ENCODE results near the gene C2CD3.

C2CD3 gene

GRCh38 chr11:73978576-73979086, 192.2 kb downstream of the C2CD3 start:
- DNase-seq = no peak

- no peak for DNase-seq
Measured at GRCh38 chr11:73977856-73978519, 192.8 kb downstream of the C2CD3 start.

GRCh38 chr11:73976451-73977151, 194.2 kb downstream of the C2CD3 start:
- no peak for DNase-seq

- DNase-seq = no peak
Measured at GRCh38 chr11:73975479-73975757, 195.4 kb downstream of the C2CD3 start.

- DNase-seq = no peak
Measured at GRCh38 chr11:73974604-73975478, 196.0 kb downstream of the C2CD3 start.

- no peak for DNase-seq
Measured at GRCh38 chr11:73972620-73973449, 198.0 kb downstream of the C2CD3 start.

GRCh38 chr11:73972187-73972586, 198.6 kb downstream of the C2CD3 start:
- no peak for DNase-seq

GRCh38 chr11:73971175-73971719, 199.6 kb downstream of the C2CD3 start:
- DNase-seq = peak; percentile 43

GRCh38 chr11:73969991-73970800, 200.6 kb downstream of the C2CD3 start:
- DNase-seq = peak; percentile 49

GRCh38 chr11:73969091-73969490, 201.7 kb downstream of the C2CD3 start:
- no peak for DNase-seq

GRCh38 chr11:73968356-73968966, 202.3 kb downstream of the C2CD3 start:
- DNase-seq = no peak

GRCh38 chr11:73965764-73966121, 205.1 kb downstream of the C2CD3 start:
- DNase-seq = no peak

- no peak for DNase-seq
Measured at GRCh38 chr11:73965076-73965763, 205.6 kb downstream of the C2CD3 start.

- no peak for DNase-seq
Measured at GRCh38 chr11:73963861-73964260, 206.9 kb downstream of the C2CD3 start.
